ENCODE results near the gene TMSB4X. TPM values are rescaled to one million over a fixed set of nuclear protein-coding genes. Genes with fewer than 3 reads are reported as not detected.

The TMSB4X gene
- total RNA-seq (2022; extraction: Qiagen RNA extraction) = 5,042 to 7,640 TPM (median 5,638 TPM) in 5 replicates

DNA sequence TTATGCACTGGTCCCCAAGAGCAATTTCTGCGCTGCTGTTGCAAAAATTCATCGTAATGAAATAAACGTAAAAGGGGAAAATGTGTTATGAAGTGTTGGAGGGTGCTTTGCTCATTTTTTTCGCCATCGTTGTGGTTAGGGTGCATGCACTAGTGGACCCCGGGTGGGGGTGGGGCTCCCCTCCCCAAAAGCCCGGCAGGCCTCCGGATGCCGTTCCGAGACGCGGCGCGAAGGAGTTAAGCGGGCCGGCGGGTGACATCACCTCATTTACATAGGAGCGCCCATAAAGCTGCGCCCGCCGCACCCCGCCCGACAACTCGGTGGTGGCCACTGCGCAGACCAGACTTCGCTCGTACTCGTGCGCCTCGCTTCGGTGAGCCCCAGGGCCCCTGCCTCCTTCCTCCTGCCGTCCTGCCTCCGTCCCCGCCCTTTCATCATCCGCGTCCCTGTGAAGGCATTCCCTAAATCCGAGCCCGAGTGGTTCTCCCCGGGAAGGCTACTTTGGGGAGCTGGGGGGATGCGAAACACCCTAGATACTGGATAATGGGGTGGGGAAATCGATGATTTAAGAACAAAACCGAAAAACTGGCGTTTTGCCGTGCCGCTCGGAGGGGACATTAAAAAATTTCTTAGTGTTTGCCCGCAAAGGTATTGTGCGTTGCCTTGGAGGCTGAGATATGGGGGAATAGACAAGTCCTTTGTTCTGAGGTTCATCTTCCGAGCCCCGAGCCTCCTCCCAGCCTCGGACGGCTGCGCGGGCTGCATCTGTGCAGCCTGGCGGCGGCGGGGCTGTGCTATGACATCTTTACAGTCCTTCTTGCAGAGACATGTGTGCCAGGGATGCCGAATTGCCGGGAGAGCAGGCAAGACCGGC lies at the start of gene TMSB4X:
TMSB4X (plus strand) TSS at position 315 of the 874 bp plus-strand sequence.

Other genes starting within 250 kb of the TMSB4X start
- 34.3 to 47.1 TPM (median 46.5 TPM) in 5 replicates for gene PRPS2, start 183.7 kb upstream of the TMSB4X start, total RNA-seq (2022; extraction: Qiagen RNA extraction)
- gene TLR7, start 108.0 kb upstream of the TMSB4X start, total RNA-seq (2022; extraction: Qiagen RNA extraction) = not detected in 5 replicates
- not detected in 5 replicates for gene TLR8, start 68.5 kb upstream of the TMSB4X start, total RNA-seq (2022; extraction: Qiagen RNA extraction)
- 0.01 to 0.05 TPM in 2 of 5 replicates, not detected in the others for gene FAM9C, start 69.5 kb downstream of the TMSB4X start, total RNA-seq (2022; extraction: Qiagen RNA extraction)